Vagina (tissue), 2 donors: ENCODE data around the gene RPAP2. TPM values are rescaled to one million over a fixed set of nuclear protein-coding genes. Genes with fewer than 3 reads are reported as not detected.

ENCODE experiments used
- DNase-seq, 2 donors: peaks; one replicate each; pipeline ENCODE4 v3.0.0-alpha.2; 2017; ENCODE audit errors: extremely low spot score in 2 of 2
- H3K27ac ChIP-seq: fragments of 200-600 bp; sonication (generic); one replicate; pipeline ENCODE4 v1.5.1; 2019
- H3K27me3 ChIP-seq: fragments of 200-600 bp; sonication (generic); one replicate; pipeline ENCODE4 v1.5.1; 2019
- H3K36me3 ChIP-seq, 2 donors: fragments of 200-600 bp; sonication (generic); one replicate each; pipeline ENCODE4 v1.5.1; 2017 to 2019
- H3K4me1 ChIP-seq: fragments of 200-600 bp; sonication (generic); one replicate; pipeline ENCODE4 v1.5.1; 2019
- H3K4me3 ChIP-seq, 2 donors: fragments of 200-600 bp; sonication (generic); 1 replicate in 1 of 2; 2 replicates in 1 of 2; pipeline ENCODE4 v1.5.1; 2016 to 2019
- H3K9me3 ChIP-seq: fragments of 200-600 bp; sonication (generic); one replicate; pipeline ENCODE4 v1.5.1; 2019
- POLR2A ChIP-seq, 2 donors: fragments of 450-650 bp; IDR thresholded peaks; one replicate each; pipeline ENCODE4 v1.6.1; 2017; ENCODE audit warnings: antibody characterized with exemption in 2 of 2, mild to moderate bottlenecking in 2 of 2, moderate library complexity in 2 of 2
- POLR2AphosphoS5 ChIP-seq, 2 donors: sonication (generic); formaldehyde crosslinking; IDR thresholded peaks; one replicate each; pipeline ENCODE4 v1.9.0; 2017; ENCODE audit warnings: antibody characterized with exemption in 2 of 2, mild to moderate bottlenecking in 2 of 2, low read depth in 1 of 2; ENCODE audit not compliant: insufficient read depth in 1 of 2
- intact Hi-C: fragments of 100-400 bp; cut with DNase I; formaldehyde crosslinking; loops from one replicate; pipeline ENCODE4 v1.15.1; 2023
- total RNA-seq: library from RNA; depleted of rRNA; stranded (reverse); fragments of >200 nt; gene quantifications from one replicate; pipeline ENCODE4 v1.2.3, GENCODE V29; 2016
- TF ChIP-seq, protein P1 (sequence below), 3 experiments: fragments of 450-650 bp in 2 of 3; fragments of 200-600 bp in 1 of 3; sonication (generic) in 1 of 3; IDR thresholded peaks; one replicate each; pipeline ENCODE4 v1.5.1; 2017 to 2019; ENCODE audit warnings: antibody characterized with exemption in 3 of 3, mild to moderate bottlenecking in 2 of 3, moderate library complexity in 2 of 3

Gene RPAP2
- total RNA-seq, 1 donor from 2014 or later: 11.8 TPM

DNA sequence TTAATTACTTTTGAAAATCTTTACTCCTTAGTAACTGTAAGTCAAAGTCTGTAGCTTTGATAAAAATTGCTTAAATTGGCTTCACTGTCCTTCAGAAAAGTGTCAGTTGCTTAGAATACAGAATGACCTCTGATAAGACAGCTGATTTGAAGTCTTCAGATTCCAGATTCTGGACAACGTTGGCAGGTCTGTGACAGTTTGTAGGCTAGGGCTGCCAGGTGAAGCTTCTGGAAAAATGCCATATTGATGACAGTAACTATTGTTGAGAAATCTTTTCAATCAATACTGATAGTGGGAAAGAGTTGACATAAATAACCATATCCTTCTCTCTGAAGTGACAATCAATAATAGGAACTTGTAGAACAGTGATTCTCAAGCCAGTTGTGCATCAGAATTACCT is 41.3 kb downstream of the RPAP2 start:
- intact Hi-C loops: no loop called here
- no peaks in the 10 kb centered on the region for H3K36me3 ChIP-seq
- TF ChIP-seq, protein P1, sequence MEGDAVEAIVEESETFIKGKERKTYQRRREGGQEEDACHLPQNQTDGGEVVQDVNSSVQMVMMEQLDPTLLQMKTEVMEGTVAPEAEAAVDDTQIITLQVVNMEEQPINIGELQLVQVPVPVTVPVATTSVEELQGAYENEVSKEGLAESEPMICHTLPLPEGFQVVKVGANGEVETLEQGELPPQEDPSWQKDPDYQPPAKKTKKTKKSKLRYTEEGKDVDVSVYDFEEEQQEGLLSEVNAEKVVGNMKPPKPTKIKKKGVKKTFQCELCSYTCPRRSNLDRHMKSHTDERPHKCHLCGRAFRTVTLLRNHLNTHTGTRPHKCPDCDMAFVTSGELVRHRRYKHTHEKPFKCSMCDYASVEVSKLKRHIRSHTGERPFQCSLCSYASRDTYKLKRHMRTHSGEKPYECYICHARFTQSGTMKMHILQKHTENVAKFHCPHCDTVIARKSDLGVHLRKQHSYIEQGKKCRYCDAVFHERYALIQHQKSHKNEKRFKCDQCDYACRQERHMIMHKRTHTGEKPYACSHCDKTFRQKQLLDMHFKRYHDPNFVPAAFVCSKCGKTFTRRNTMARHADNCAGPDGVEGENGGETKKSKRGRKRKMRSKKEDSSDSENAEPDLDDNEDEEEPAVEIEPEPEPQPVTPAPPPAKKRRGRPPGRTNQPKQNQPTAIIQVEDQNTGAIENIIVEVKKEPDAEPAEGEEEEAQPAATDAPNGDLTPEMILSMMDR (IDR thresholded peaks at IDR 0.05): no peak
- TF ChIP-seq POLR2AphosphoS5 (IDR thresholded peaks at IDR 0.05; ENCODE audit: insufficient read depth in 1 of 2, low read depth in 1 of 2) (no peak), POLR2A (IDR thresholded peaks at IDR 0.05) (no peak)

DNA sequence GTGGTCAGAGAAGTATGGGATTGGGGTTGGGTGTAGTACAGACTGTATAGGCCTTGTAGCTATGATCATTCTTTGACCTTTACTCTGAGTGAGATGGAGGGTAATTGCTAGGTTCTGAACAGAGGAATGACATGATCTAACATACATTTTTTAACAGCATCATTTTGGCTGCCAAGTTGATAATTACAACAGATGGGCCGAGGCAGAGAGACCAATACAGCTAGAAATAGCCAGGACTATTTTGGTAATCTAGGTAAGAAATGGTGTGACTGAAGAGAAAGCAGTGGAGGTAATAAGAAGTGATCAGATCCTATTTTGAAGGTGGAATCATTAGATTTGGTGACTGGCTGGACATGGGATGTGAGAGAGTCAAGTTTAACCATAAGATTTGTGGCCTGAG is 43.5 kb downstream of the RPAP2 start:
- no peak for DNase-seq
- TF ChIP-seq, protein P1 (IDR thresholded peaks at IDR 0.05): no peak
- TF ChIP-seq POLR2A (IDR thresholded peaks at IDR 0.05) (no peak), POLR2AphosphoS5 (IDR thresholded peaks at IDR 0.05; ENCODE audit: insufficient read depth in 1 of 2, low read depth in 1 of 2) (no peak)
- Histone ChIP-seq H3K4me3 (no peak overlapping the region), H3K4me1 (no peaks in the 10 kb centered on the region), H3K9me3 (no peaks in the 10 kb centered on the region), H3K27me3 (no peaks in the 10 kb centered on the region), H3K27ac (no peak overlapping the region), H3K36me3 (peaks cover 0 to 12% of the 10 kb centered on the region in 2 donors)
- intact Hi-C loops: no loop called here

More for the DNA sequence above, 41.3 kb downstream of the RPAP2 start:
- Histone ChIP-seq H3K9me3 (no peaks in the 10 kb centered on the region), H3K27me3 (no peaks in the 10 kb centered on the region), H3K4me1 (no peaks in the 10 kb centered on the region), H3K27ac (no peak overlapping the region), H3K4me3 (no peak overlapping the region)
- DNase-seq: no peak

DNA sequence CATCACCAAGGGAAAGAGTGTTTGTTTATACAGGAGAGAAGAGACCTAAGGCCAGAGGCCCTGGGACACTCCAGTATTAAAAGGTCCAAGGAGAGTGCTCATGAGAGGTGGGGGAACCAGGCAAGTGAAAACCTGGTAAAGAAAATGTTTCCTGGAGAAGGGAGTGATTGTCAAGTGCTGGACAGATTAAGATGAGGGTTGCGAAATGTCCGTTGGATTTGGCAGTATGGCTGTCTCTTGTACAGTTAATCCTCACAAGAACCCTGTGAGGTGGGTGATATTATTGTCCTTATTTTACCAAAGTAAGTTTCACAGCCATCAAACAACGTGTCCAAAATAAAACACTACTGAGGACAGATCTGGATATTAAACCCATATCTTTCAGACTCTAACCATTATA is 44.2 kb downstream of the RPAP2 start:
- no peaks in the 10 kb centered on the region for H3K4me1 ChIP-seq
- H3K36me3 ChIP-seq: peaks cover 0 to 17% of the 10 kb centered on the region in 2 donors
- no peak for DNase-seq
- TF ChIP-seq POLR2AphosphoS5 (IDR thresholded peaks at IDR 0.05; ENCODE audit: insufficient read depth in 1 of 2, low read depth in 1 of 2) (no peak), POLR2A (IDR thresholded peaks at IDR 0.05) (no peak)
- TF ChIP-seq, protein P1 (IDR thresholded peaks at IDR 0.05): no peak
- intact Hi-C loops: no loop called here
- no peaks in the 10 kb centered on the region for H3K27me3 ChIP-seq
- H3K27ac ChIP-seq: no peak overlapping the region
- no peak overlapping the region for H3K4me3 ChIP-seq
- no peaks in the 10 kb centered on the region for H3K9me3 ChIP-seq

DNA sequence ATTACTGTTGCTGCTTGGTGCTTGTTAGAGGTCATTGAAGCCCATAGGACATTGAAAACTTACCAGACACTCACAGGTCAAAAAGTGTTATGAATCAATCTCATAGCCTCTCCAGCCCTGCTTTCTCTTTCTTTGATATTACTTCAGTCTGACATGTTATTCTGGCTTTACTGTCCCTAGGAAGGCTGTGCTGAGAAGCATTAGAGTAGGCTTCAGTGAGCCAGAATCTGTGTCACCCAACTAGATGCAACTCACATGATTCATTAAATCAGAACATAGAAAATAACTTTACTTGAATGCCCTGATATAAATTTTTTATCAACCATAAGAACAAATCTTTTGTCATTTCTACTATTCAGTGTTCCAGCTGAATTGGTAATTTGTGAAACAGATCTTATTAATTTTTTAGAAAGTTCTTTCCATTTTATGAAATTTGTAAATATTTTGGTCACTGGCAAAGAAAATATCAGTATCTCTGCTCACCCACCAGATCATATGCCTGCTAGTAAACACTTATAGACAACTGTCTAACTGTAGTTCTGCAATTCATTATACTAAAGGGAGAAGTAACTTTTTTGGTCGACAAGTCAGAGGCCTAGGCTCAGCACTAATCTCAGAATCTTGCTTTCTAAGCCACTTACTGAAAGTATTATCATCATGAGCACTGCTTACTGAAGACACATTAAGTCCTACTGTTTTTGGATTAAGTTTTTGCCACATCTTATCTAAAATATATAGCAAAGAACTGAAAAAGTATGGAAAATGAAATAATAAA is 48.2 kb downstream of the RPAP2 start:
- Histone ChIP-seq H3K4me3 (no peak overlapping the region), H3K4me1 (no peaks in the 10 kb centered on the region), H3K27ac (no peak overlapping the region), H3K9me3 (no peaks in the 10 kb centered on the region), H3K36me3 (peaks cover 0 to 42% of the 10 kb centered on the region in 2 donors), H3K27me3 (no peaks in the 10 kb centered on the region)
- DNase-seq: no peak
- intact Hi-C loops: no loop called here
- TF ChIP-seq POLR2AphosphoS5 (IDR thresholded peaks at IDR 0.05; ENCODE audit: insufficient read depth in 1 of 2, low read depth in 1 of 2): no peak
- TF ChIP-seq, protein P1 (IDR thresholded peaks at IDR 0.05): no peak
- TF ChIP-seq POLR2A (IDR thresholded peaks at IDR 0.05): no peak

DNA sequence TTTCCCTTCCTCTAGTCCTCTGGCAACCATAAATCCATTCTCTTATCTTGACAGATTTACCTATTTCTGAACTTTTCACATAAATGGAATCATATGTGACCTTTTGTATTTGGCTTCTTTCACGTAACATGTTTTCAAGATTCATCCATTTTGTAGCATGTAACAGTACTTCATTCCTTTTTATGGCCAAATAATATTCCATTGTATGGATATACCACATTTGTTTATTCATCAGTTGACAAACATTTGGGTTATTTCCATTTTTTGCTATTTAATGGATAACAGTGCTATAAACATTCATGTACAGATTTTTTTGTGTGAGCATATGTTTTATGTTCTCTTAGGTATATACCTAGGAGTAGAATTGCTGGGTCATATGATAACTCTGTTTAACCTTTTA is 54.0 kb downstream of the RPAP2 start:
- intact Hi-C loops: no loop called here
- H3K27me3 ChIP-seq: no peaks in the 10 kb centered on the region
- TF ChIP-seq, protein P1 (IDR thresholded peaks at IDR 0.05): no peak
- TF ChIP-seq POLR2A (IDR thresholded peaks at IDR 0.05) (no peak), POLR2AphosphoS5 (IDR thresholded peaks at IDR 0.05; ENCODE audit: insufficient read depth in 1 of 2, low read depth in 1 of 2) (no peak)

More for the DNA sequence above, 54.0 kb downstream of the RPAP2 start:
- no peak overlapping the region for H3K27ac ChIP-seq
- DNase-seq: no peak
- peaks cover 0 to 35% of the 10 kb centered on the region in 2 donors for H3K36me3 ChIP-seq
- H3K4me3 ChIP-seq: no peak overlapping the region
- H3K4me1 ChIP-seq: no peaks in the 10 kb centered on the region
- no peaks in the 10 kb centered on the region for H3K9me3 ChIP-seq
